Erythroblast (primary cell): ENCODE results near the gene LTV1.

Experiments
- DNase-seq, 2 experiments: peaks; one replicate each; lab custom pipeline; 2025; lab: John Stamatoyannopoulos, UW
- GATA1 ChIP-seq: IDR thresholded peaks from 2 replicates; pipeline ENCODE4 v1.6.1; 2011; ENCODE audit warnings: low read depth, mild to moderate bottlenecking, control low read depth, low read length, moderate library complexity
- POLR2A ChIP-seq: IDR thresholded peaks from 2 replicates; pipeline ENCODE4 v1.6.1; 2011; ENCODE audit warnings: mild to moderate bottlenecking, low read length

LTV1 gene

GRCh38 chr6:143885116-143885515 is 42.0 kb downstream of the LTV1 start:
- no peak for DNase-seq
- no peak for TF ChIP-seq GATA1
- TF ChIP-seq POLR2A, result no peak

- no peak for TF ChIP-seq POLR2A
- no peak for TF ChIP-seq GATA1
- DNase-seq, result no peak
These were observed 51.5 kb downstream of the LTV1 start for GRCh38 chr6:143894655-143895054.

- TF ChIP-seq POLR2A (no peak), GATA1 (no peak)
These were observed 53.2 kb downstream of the LTV1 start for GRCh38 chr6:143896126-143896860.

GRCh38 chr6:143900358-143900757 is 57.2 kb downstream of the LTV1 start:
- no peak for DNase-seq
- TF ChIP-seq POLR2A (no peak), GATA1 (no peak)

More at GRCh38 chr6:143896126-143896860, 53.2 kb downstream of the LTV1 start:
- DNase-seq, result no peak

- DNase-seq, result no peak
- TF ChIP-seq GATA1, result no peak
- TF ChIP-seq POLR2A, result no peak
These were observed 59.0 kb downstream of the LTV1 start for GRCh38 chr6:143901885-143902750.

GRCh38 chr6:143902827-143903226 is 59.7 kb downstream of the LTV1 start:
- no peak for TF ChIP-seq GATA1
- TF ChIP-seq POLR2A, result no peak

GRCh38 chr6:143911028-143911427 is 67.9 kb downstream of the LTV1 start:
- DNase-seq, result no peak
- TF ChIP-seq POLR2A (no peak), GATA1 (no peak)

More at GRCh38 chr6:143902827-143903226, 59.7 kb downstream of the LTV1 start:
- DNase-seq, result no peak

GRCh38 chr6:143912671-143913070 is 69.5 kb downstream of the LTV1 start:
- TF ChIP-seq POLR2A, result no peak
- TF ChIP-seq GATA1, result no peak
- no peak for DNase-seq
